Neural cell (in vitro differentiated cells): ENCODE data around the gene IL15RA. TPM values are rescaled to one million over a fixed set of nuclear protein-coding genes. Genes with fewer than 3 reads are reported as not detected.

Experiments used
- H2AFZ ChIP-seq: fragments of 200-600, 300-800 bp; sonication (generic), shearing (Covaris generic); 2 replicates; pipeline ENCODE4 v1.6.0; 2014; ENCODE audit warnings: low read depth, mild to moderate bottlenecking, antibody characterized with exemption, low read length, moderate library complexity
- H3F3A ChIP-seq: fragments of 200-600 bp; shearing (Covaris generic); 2 replicates; pipeline ENCODE4 v1.6.1; 2016; ENCODE audit warnings: mild to moderate bottlenecking, moderate library complexity, mixed read lengths, antibody characterized with exemption, low read length; ENCODE audit not compliant: insufficient read depth, poor library complexity, severe bottlenecking
- H3K27ac ChIP-seq: fragments of 200-600, 300-800 bp; sonication (generic), shearing (Covaris generic); 2 replicates; pipeline ENCODE4 v1.5.1; 2014; ENCODE audit warnings: mild to moderate bottlenecking, low read length, moderate library complexity
- H3K27me3 ChIP-seq: fragments of 300-800, 200-600 bp; sonication (generic), shearing (Covaris generic); 2 replicates; pipeline ENCODE4 v1.6.0; 2014; ENCODE audit warnings: mild to moderate bottlenecking, low read depth, low read length, moderate library complexity; ENCODE audit not compliant: insufficient read depth
- H3K36me3 ChIP-seq: fragments of 300-800, 200-600 bp; sonication (generic), shearing (Covaris generic); 2 replicates; pipeline ENCODE4 v1.5.1; 2014; ENCODE audit warnings: mild to moderate bottlenecking, antibody characterized with exemption, low read length, moderate library complexity; ENCODE audit not compliant: insufficient read depth
- H3K4me2 ChIP-seq: fragments of 300-800, 200-600 bp; sonication (generic), shearing (Covaris generic); 2 replicates; pipeline ENCODE4 v1.6.0; 2014; ENCODE audit warnings: mild to moderate bottlenecking, low read length
- H3K4me3 ChIP-seq: fragments of 300-800, 200-600 bp; sonication (generic), shearing (Covaris generic); 2 replicates; pipeline ENCODE4 v1.5.1; 2014; ENCODE audit warnings: mild to moderate bottlenecking, low read length, moderate library complexity
- H3K79me2 ChIP-seq: fragments of 200-600 bp; shearing (Covaris generic); replicated peaks from 2 replicates; pipeline ENCODE4 v1.6.0; 2014; ENCODE audit warnings: mild to moderate bottlenecking, low read length, moderate library complexity; ENCODE audit not compliant: insufficient read depth
- H3K9ac ChIP-seq: fragments of 300-800, 200-600 bp; sonication (generic), shearing (Covaris generic); 2 replicates; pipeline ENCODE4 v1.6.1; 2016; ENCODE audit warnings: mild to moderate bottlenecking, low read length, mixed read lengths
- H3K9me2 ChIP-seq: fragments of 200-600 bp; shearing (Covaris generic); 2 replicates; pipeline ENCODE4 v1.6.1; 2016; ENCODE audit warnings: mild to moderate bottlenecking, low read length, mixed read lengths; ENCODE audit not compliant: insufficient read depth
- H3K9me3 ChIP-seq: fragments of 200-600, 300-800 bp; sonication (generic), shearing (Covaris generic); 2 replicates; pipeline ENCODE4 v1.6.1; 2016; ENCODE audit warnings: mild to moderate bottlenecking, mixed run types, low read length, moderate library complexity, mixed read lengths
- H4K20me1 ChIP-seq: fragments of 200-600 bp; shearing (Covaris generic); 2 replicates; pipeline ENCODE4 v1.6.1; 2016; ENCODE audit warnings: mild to moderate bottlenecking, mixed run types; ENCODE audit not compliant: insufficient read depth
- CTCF ChIP-seq: fragments of 450-650 bp; IDR thresholded peaks from 2 replicates; pipeline ENCODE4 v1.5.1; 2014; ENCODE audit warnings: antibody characterized with exemption, mild to moderate bottlenecking, moderate library complexity; ENCODE audit not compliant: poor library complexity, severe bottlenecking
- EP300 ChIP-seq: fragments of 450-650 bp; conservative IDR thresholded peaks from 2 replicates; pipeline ENCODE4 v1.6.1; 2014; ENCODE audit warnings: antibody characterized with exemption, mild to moderate bottlenecking, moderate library complexity; ENCODE audit not compliant: poor library complexity, severe bottlenecking
- EZH2 ChIP-seq: fragments of 200-600, 300-800 bp; shearing (Covaris generic), sonication (generic); IDR thresholded peaks from 2 replicates; pipeline ENCODE4 v1.6.1; 2014; ENCODE audit warnings: antibody characterized with exemption, low read length, borderline replicate concordance, mild to moderate bottlenecking; ENCODE audit not compliant: insufficient read depth, poor library complexity, severe bottlenecking
- MXI1 ChIP-seq: fragments of 450-650 bp; conservative IDR thresholded peaks from 2 replicates; pipeline ENCODE4 v1.6.1; 2014; ENCODE audit warnings: antibody characterized with exemption, mild to moderate bottlenecking; ENCODE audit not compliant: poor library complexity, severe bottlenecking
- POLR2AphosphoS5 ChIP-seq: IDR thresholded peaks from 2 replicates; pipeline ENCODE4 v1.6.1; 2012
- RAD21 ChIP-seq: fragments of 450-650 bp; conservative IDR thresholded peaks from 2 replicates; pipeline ENCODE4 v1.6.1; 2014; ENCODE audit warnings: antibody characterized with exemption, mild to moderate bottlenecking, moderate library complexity
- SMC3 ChIP-seq: fragments of 450-650 bp; conservative IDR thresholded peaks from 2 replicates; pipeline ENCODE4 v1.6.1; 2014; ENCODE audit warnings: antibody characterized with exemption, mild to moderate bottlenecking, moderate library complexity; ENCODE audit not compliant: poor library complexity
- TAF1 ChIP-seq: IDR thresholded peaks from 2 replicates; pipeline ENCODE4 v1.6.1; 2012; ENCODE audit warnings: low read depth
- polyA plus RNA-seq: library from polyadenylated mRNA; depleted of rRNA; stranded (reverse); fragments of >200 nt; gene quantifications from 2 replicates; pipeline ENCODE4 v1.2.3, GENCODE V29; 2014
- TF ChIP-seq, protein P1 (sequence below): IDR thresholded peaks from 2 replicates; pipeline ENCODE4 v1.6.1; 2012; ENCODE audit warnings: borderline replicate concordance

The IL15RA gene
- polyA plus RNA-seq, 1 donor from 2014 or later: not detected

GRCh38 chr10:5904227-5904626, 73.1 kb downstream of the IL15RA start:
- Histone ChIP-seq H3K36me3 (peaks cover 5% of the 10 kb centered on the region), H3K27ac (no peak overlapping the region)

DNA sequence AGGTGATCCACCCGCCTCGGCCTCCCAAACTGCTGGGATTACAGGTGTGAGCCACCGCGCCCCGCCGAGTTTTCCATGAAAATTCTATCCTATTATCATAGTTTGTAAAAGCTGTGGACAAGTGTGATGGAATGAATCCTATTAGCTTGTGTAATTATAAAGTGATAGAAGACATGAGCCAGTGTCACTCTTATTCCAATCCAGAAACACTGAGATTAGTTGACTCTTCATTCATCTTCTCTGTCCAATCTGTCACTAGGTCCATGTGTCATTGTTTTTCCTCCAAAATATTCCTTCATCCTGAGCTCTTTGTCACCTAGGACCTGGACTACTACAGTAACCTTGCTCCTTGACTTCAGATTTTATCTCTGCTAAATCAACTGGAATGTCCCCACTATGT, 73.8 kb downstream of the IL15RA start:
- no peak overlapping the region for H3K27ac ChIP-seq
- no peaks in the 10 kb centered on the region for H3K9me2 ChIP-seq
- no peaks in the 10 kb centered on the region for H3F3A ChIP-seq
- H3K9ac ChIP-seq: no peak overlapping the region
- no peaks in the 10 kb centered on the region for H4K20me1 ChIP-seq
- H2AFZ ChIP-seq: no peak overlapping the region
- H3K4me2 ChIP-seq: no peak overlapping the region
- peaks cover 5% of the 10 kb centered on the region for H3K36me3 ChIP-seq
- no peaks in the 10 kb centered on the region for H3K27me3 ChIP-seq
- H3K9me3 ChIP-seq: no peaks in the 10 kb centered on the region
- H3K4me3 ChIP-seq: no peak overlapping the region
- peaks cover 3% of the 10 kb centered on the region for H3K79me2 ChIP-seq
- TF ChIP-seq MXI1 (no peak), EZH2 (no peak), CTCF (no peak), RAD21 (no peak), SMC3 (no peak), EP300 (no peak), POLR2AphosphoS5 (no peak)
- TF ChIP-seq, protein P1, sequence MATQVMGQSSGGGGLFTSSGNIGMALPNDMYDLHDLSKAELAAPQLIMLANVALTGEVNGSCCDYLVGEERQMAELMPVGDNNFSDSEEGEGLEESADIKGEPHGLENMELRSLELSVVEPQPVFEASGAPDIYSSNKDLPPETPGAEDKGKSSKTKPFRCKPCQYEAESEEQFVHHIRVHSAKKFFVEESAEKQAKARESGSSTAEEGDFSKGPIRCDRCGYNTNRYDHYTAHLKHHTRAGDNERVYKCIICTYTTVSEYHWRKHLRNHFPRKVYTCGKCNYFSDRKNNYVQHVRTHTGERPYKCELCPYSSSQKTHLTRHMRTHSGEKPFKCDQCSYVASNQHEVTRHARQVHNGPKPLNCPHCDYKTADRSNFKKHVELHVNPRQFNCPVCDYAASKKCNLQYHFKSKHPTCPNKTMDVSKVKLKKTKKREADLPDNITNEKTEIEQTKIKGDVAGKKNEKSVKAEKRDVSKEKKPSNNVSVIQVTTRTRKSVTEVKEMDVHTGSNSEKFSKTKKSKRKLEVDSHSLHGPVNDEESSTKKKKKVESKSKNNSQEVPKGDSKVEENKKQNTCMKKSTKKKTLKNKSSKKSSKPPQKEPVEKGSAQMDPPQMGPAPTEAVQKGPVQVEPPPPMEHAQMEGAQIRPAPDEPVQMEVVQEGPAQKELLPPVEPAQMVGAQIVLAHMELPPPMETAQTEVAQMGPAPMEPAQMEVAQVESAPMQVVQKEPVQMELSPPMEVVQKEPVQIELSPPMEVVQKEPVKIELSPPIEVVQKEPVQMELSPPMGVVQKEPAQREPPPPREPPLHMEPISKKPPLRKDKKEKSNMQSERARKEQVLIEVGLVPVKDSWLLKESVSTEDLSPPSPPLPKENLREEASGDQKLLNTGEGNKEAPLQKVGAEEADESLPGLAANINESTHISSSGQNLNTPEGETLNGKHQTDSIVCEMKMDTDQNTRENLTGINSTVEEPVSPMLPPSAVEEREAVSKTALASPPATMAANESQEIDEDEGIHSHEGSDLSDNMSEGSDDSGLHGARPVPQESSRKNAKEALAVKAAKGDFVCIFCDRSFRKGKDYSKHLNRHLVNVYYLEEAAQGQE: no peak

More at GRCh38 chr10:5904227-5904626, 73.1 kb downstream of the IL15RA start:
- H3K9me2 ChIP-seq: no peaks in the 10 kb centered on the region
- no peak overlapping the region for H3K4me2 ChIP-seq
- TF ChIP-seq MXI1 (no peak), EZH2 (no peak), POLR2AphosphoS5 (no peak), TAF1 (no peak), CTCF (no peak), RAD21 (no peak), SMC3 (no peak), EP300 (no peak)
- TF ChIP-seq, protein P1: no peak
- no peak overlapping the region for H3K4me3 ChIP-seq
- H3K79me2 ChIP-seq: peaks cover 3% of the 10 kb centered on the region
- H3K9ac ChIP-seq: no peak overlapping the region
- no peaks in the 10 kb centered on the region for H3K27me3 ChIP-seq
- H3F3A ChIP-seq: no peaks in the 10 kb centered on the region
- H2AFZ ChIP-seq: no peak overlapping the region
- no peaks in the 10 kb centered on the region for H4K20me1 ChIP-seq
- H3K9me3 ChIP-seq: no peaks in the 10 kb centered on the region
